WTC11 (cell line): ENCODE data around the gene FAM50B.

ENCODE experiments used
- MAX ChIP-seq: sonication (generic); formaldehyde crosslinking; IDR thresholded peaks from 2 replicates; pipeline ENCODE4 v1.8.0; 2022; ENCODE audit warnings: mild to moderate bottlenecking, missing genetic modification reagents
- NFYB ChIP-seq: sonication (generic); formaldehyde crosslinking; conservative IDR thresholded peaks from 2 replicates; pipeline ENCODE4 v1.8.0; 2022; ENCODE audit warnings: low read depth, missing genetic modification reagents
- TF ChIP-seq, protein P1 (sequence below): fragments of 200-600 bp; IDR thresholded peaks from 2 replicates; pipeline ENCODE4 v1.8.0; 2022; ENCODE audit warnings: antibody characterized with exemption
- TF ChIP-seq, protein P2 (sequence below): sonication (generic); formaldehyde crosslinking; IDR thresholded peaks from 2 replicates; pipeline ENCODE4 v1.8.1; 2022; ENCODE audit warnings: missing genetic modification reagents, borderline replicate concordance

- TF ChIP-seq, protein P1, sequence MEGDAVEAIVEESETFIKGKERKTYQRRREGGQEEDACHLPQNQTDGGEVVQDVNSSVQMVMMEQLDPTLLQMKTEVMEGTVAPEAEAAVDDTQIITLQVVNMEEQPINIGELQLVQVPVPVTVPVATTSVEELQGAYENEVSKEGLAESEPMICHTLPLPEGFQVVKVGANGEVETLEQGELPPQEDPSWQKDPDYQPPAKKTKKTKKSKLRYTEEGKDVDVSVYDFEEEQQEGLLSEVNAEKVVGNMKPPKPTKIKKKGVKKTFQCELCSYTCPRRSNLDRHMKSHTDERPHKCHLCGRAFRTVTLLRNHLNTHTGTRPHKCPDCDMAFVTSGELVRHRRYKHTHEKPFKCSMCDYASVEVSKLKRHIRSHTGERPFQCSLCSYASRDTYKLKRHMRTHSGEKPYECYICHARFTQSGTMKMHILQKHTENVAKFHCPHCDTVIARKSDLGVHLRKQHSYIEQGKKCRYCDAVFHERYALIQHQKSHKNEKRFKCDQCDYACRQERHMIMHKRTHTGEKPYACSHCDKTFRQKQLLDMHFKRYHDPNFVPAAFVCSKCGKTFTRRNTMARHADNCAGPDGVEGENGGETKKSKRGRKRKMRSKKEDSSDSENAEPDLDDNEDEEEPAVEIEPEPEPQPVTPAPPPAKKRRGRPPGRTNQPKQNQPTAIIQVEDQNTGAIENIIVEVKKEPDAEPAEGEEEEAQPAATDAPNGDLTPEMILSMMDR: no peak
- TF ChIP-seq, protein P2, sequence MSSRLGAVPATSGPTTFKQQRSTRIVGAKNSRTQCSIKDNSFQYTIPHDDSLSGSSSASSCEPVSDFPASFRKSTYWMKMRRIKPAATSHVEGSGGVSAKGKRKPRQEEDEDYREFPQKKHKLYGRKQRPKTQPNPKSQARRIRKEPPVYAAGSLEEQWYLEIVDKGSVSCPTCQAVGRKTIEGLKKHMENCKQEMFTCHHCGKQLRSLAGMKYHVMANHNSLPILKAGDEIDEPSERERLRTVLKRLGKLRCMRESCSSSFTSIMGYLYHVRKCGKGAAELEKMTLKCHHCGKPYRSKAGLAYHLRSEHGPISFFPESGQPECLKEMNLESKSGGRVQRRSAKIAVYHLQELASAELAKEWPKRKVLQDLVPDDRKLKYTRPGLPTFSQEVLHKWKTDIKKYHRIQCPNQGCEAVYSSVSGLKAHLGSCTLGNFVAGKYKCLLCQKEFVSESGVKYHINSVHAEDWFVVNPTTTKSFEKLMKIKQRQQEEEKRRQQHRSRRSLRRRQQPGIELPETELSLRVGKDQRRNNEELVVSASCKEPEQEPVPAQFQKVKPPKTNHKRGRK (CRISPR knock-in tag): no peak
- TF ChIP-seq NFYB (CRISPR knock-in tag): no peak
- no peak for TF ChIP-seq MAX (CRISPR knock-in tag)
Observed at GRCh38 chr6:3823671-3824070, 25.5 kb upstream of the FAM50B start.
